Fibroblast of lung (primary cell): ENCODE results near the gene SOX11. TPM values are rescaled to one million over a fixed set of nuclear protein-coding genes. Genes with fewer than 3 reads are reported as not detected.
"Not testable (repeated sequence)": the region's sequence is repeated elsewhere in the genome, so short reads cannot be mapped to it uniquely, and the experiment has no call there.

Experiments used
- DNase-seq, 2 donors: peaks; one replicate each; pipeline versions ENCODE4 v3.0.0 to v3.0.0-alpha.2; 2010; ENCODE audit warnings: low read depth in 2 of 2
- H2AFZ ChIP-seq: 2 replicates; pipeline ENCODE4 v1.5.1; 2012; ENCODE audit warnings: low read length, control low read depth, inconsistent platforms
- H3K27ac ChIP-seq: 2 replicates; pipeline ENCODE4 v1.5.1; 2011; ENCODE audit warnings: low read length, control low read depth; ENCODE audit not compliant: insufficient read depth
- H3K27me3 ChIP-seq: 2 replicates; pipeline ENCODE4 v1.5.1; 2011; ENCODE audit warnings: mild to moderate bottlenecking, low read length; ENCODE audit not compliant: control insufficient read depth, insufficient read depth
- H3K36me3 ChIP-seq: 2 replicates; pipeline ENCODE4 v1.5.1; 2011; ENCODE audit warnings: low read length; ENCODE audit not compliant: control insufficient read depth, insufficient read depth
- H3K4me1 ChIP-seq: 2 replicates; pipeline ENCODE4 v1.5.1; 2011; ENCODE audit warnings: low read length; ENCODE audit not compliant: control insufficient read depth, insufficient read depth; ENCODE audit errors: extremely low read depth
- H3K4me2 ChIP-seq: 2 replicates; pipeline ENCODE4 v1.5.1; 2011; ENCODE audit warnings: low read length, control low read depth; ENCODE audit not compliant: insufficient read depth; ENCODE audit errors: extremely low read depth
- H3K4me3 ChIP-seq, 4 experiments: fragments of 200-600 bp in 1 of 4; sonication (generic) in 1 of 4; replicated peaks in 1 of 4; 2 replicates each; pipeline ENCODE4 v1.5.1; 2011 to 2016; ENCODE audit warnings: low read length in 4 of 4, low read depth in 3 of 4, mild to moderate bottlenecking in 3 of 4, control low read depth in 2 of 4, inconsistent platforms in 1 of 4, mixed read lengths in 1 of 4; ENCODE audit not compliant: insufficient read depth in 1 of 4; ENCODE audit errors: control extremely low read depth in 1 of 4
- H3K79me2 ChIP-seq: 2 replicates; pipeline ENCODE4 v1.5.1; 2012; ENCODE audit warnings: mild to moderate bottlenecking, low read length, inconsistent platforms; ENCODE audit not compliant: control insufficient read depth, insufficient read depth
- H3K9ac ChIP-seq: 2 replicates; pipeline ENCODE4 v1.5.1; 2011; ENCODE audit warnings: mild to moderate bottlenecking, low read length, control low read depth; ENCODE audit not compliant: insufficient read depth
- H3K9me3 ChIP-seq: 2 replicates; pipeline ENCODE4 v1.5.1; 2012; ENCODE audit warnings: low read depth, low read length; ENCODE audit not compliant: control insufficient read depth, insufficient read depth
- H4K20me1 ChIP-seq: 2 replicates; pipeline ENCODE4 v1.5.1; 2011; ENCODE audit warnings: low read length; ENCODE audit not compliant: control insufficient read depth, insufficient read depth; ENCODE audit errors: extremely low read depth
- EZH2 ChIP-seq: IDR thresholded peaks from 2 replicates; pipeline ENCODE4 v1.5.1; 2012; ENCODE audit warnings: low read length, control low read depth, mild to moderate bottlenecking; ENCODE audit errors: missing control alignments
- polyA plus RNA-seq, 2 donors: library from polyadenylated mRNA; depleted of rRNA in 1 of 2; stranded (reverse) in 1 of 2; unstranded in 1 of 2; fragments of >200 nt; gene quantifications; 2 replicates each; pipeline ENCODE4 v1.2.1, GENCODE V29; 2011 to 2012; ENCODE audit warnings: missing spikeins in 1 of 2
- total RNA-seq: library from RNA; depleted of rRNA; stranded (reverse); fragments of >200 nt; gene quantifications from 2 replicates; pipeline ENCODE4 v1.2.1, GENCODE V29; 2014
- TF ChIP-seq, protein P1 (sequence below), 2 donors: IDR thresholded peaks in 1 of 2; conservative IDR thresholded peaks in 1 of 2; 1 replicate in 1 of 2; 2 replicates in 1 of 2; pipeline ENCODE4 v1.5.1; 2011 to 2012; ENCODE audit warnings: low read length in 2 of 2, control low read depth in 1 of 2, inconsistent platforms in 1 of 2, low read depth in 1 of 2, mild to moderate bottlenecking in 1 of 2

Gene SOX11
- total and polyA plus RNA-seq, 2 donors (not counting 1 experiment from before 2014, with no cell fraction given): 0.99 to 1.2 TPM

GRCh38 chr2:5665066-5665465 is 27.1 kb upstream of the SOX11 start:
- Histone ChIP-seq H4K20me1 (no peaks in the 10 kb centered on the region), H2AFZ (no peak overlapping the region), H3K79me2 (no peaks in the 10 kb centered on the region), H3K27me3 (no peaks in the 10 kb centered on the region), H3K36me3 (no peaks in the 10 kb centered on the region), H3K4me1 (no peaks in the 10 kb centered on the region), H3K27ac (no peak overlapping the region), H3K4me3 (no peak overlapping the region), H3K9me3 (no peaks in the 10 kb centered on the region), H3K4me2 (no peak overlapping the region), H3K9ac (no peak overlapping the region)
- TF ChIP-seq, protein P1, sequence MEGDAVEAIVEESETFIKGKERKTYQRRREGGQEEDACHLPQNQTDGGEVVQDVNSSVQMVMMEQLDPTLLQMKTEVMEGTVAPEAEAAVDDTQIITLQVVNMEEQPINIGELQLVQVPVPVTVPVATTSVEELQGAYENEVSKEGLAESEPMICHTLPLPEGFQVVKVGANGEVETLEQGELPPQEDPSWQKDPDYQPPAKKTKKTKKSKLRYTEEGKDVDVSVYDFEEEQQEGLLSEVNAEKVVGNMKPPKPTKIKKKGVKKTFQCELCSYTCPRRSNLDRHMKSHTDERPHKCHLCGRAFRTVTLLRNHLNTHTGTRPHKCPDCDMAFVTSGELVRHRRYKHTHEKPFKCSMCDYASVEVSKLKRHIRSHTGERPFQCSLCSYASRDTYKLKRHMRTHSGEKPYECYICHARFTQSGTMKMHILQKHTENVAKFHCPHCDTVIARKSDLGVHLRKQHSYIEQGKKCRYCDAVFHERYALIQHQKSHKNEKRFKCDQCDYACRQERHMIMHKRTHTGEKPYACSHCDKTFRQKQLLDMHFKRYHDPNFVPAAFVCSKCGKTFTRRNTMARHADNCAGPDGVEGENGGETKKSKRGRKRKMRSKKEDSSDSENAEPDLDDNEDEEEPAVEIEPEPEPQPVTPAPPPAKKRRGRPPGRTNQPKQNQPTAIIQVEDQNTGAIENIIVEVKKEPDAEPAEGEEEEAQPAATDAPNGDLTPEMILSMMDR (conservative IDR thresholded peaks at IDR 0.05 in 1 of 2, IDR thresholded peaks at IDR 0.05 in 1 of 2; ENCODE audit: low read depth in 1 of 2, low read length in 2 of 2): no peak
- no peak for TF ChIP-seq EZH2
- DNase-seq: no peak

- DNase-seq: peak in 1 of 2 donors; percentile 41
- Histone ChIP-seq H4K20me1 (no peaks in the 10 kb centered on the region), H3K27ac (no peak overlapping the region), H3K9ac (no peak overlapping the region), H3K4me3 (no peak overlapping the region), H3K36me3 (no peaks in the 10 kb centered on the region), H3K4me1 (no peaks in the 10 kb centered on the region), H3K79me2 (no peaks in the 10 kb centered on the region), H2AFZ (no peak overlapping the region), H3K4me2 (no peak overlapping the region), H3K9me3 (no peaks in the 10 kb centered on the region), H3K27me3 (no peaks in the 10 kb centered on the region)
- TF ChIP-seq, protein P1 (conservative IDR thresholded peaks at IDR 0.05 in 1 of 2, IDR thresholded peaks at IDR 0.05 in 1 of 2; ENCODE audit: low read depth in 1 of 2, low read length in 2 of 2): no peak
- TF ChIP-seq EZH2: no peak
These were observed 25.4 kb upstream of the SOX11 start for GRCh38 chr2:5666798-5667197.

- not testable (repeated sequence) for H3K79me2 ChIP-seq, H3K9ac ChIP-seq, H3K9me3 ChIP-seq, H3K4me2 ChIP-seq, H3K27me3 ChIP-seq, H2AFZ ChIP-seq, H3K27ac ChIP-seq, H3K4me3 ChIP-seq, H3K4me1 ChIP-seq, DNase-seq, H4K20me1 ChIP-seq, H3K36me3 ChIP-seq
These were observed 24.5 kb upstream of the SOX11 start for GRCh38 chr2:5667655-5668054.
